ENCODE results near the gene CDC42BPB.

CDC42BPB gene, protein sequence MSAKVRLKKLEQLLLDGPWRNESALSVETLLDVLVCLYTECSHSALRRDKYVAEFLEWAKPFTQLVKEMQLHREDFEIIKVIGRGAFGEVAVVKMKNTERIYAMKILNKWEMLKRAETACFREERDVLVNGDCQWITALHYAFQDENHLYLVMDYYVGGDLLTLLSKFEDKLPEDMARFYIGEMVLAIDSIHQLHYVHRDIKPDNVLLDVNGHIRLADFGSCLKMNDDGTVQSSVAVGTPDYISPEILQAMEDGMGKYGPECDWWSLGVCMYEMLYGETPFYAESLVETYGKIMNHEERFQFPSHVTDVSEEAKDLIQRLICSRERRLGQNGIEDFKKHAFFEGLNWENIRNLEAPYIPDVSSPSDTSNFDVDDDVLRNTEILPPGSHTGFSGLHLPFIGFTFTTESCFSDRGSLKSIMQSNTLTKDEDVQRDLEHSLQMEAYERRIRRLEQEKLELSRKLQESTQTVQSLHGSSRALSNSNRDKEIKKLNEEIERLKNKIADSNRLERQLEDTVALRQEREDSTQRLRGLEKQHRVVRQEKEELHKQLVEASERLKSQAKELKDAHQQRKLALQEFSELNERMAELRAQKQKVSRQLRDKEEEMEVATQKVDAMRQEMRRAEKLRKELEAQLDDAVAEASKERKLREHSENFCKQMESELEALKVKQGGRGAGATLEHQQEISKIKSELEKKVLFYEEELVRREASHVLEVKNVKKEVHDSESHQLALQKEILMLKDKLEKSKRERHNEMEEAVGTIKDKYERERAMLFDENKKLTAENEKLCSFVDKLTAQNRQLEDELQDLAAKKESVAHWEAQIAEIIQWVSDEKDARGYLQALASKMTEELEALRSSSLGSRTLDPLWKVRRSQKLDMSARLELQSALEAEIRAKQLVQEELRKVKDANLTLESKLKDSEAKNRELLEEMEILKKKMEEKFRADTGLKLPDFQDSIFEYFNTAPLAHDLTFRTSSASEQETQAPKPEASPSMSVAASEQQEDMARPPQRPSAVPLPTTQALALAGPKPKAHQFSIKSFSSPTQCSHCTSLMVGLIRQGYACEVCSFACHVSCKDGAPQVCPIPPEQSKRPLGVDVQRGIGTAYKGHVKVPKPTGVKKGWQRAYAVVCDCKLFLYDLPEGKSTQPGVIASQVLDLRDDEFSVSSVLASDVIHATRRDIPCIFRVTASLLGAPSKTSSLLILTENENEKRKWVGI (N-terminal part only)
- long read RNA-seq, donor 1, partial matches to known transcripts: 5 of 6 reads
- long read RNA-seq, donor 1, other reads (novel, unspliced or antisense): 0 of 6 reads
- long read RNA-seq, donor 2: 0 reads
- long read RNA-seq, donor 3, full-length matches to known transcripts: 2 of 2 reads
- long read RNA-seq, donor 3, partial matches to known transcripts: 0 of 2 reads
- long read RNA-seq, donor 3, other reads (novel, unspliced or antisense): 0 of 2 reads
- long read RNA-seq, donor 4, partial matches to known transcripts: 29 of 31 reads
- long read RNA-seq, donor 4, other reads (novel, unspliced or antisense): 0 of 31 reads
- long read RNA-seq, donor 5, full-length matches to known transcripts: 1 of 1 reads
- long read RNA-seq, donor 5, partial matches to known transcripts: 0 of 1 reads
- long read RNA-seq, donor 5, other reads (novel, unspliced or antisense): 0 of 1 reads
- long read RNA-seq, donor 6, partial matches to known transcripts: 6 of 7 reads
- long read RNA-seq, donor 6, other reads (novel, unspliced or antisense): 0 of 7 reads
- long read RNA-seq, donor 7: 0 reads
- long read RNA-seq, donor 8, full-length matches to known transcripts: 4 of 11 reads
- long read RNA-seq, donor 8, partial matches to known transcripts: 7 of 11 reads
- long read RNA-seq, donor 8, other reads (novel, unspliced or antisense): 0 of 11 reads

DNA sequence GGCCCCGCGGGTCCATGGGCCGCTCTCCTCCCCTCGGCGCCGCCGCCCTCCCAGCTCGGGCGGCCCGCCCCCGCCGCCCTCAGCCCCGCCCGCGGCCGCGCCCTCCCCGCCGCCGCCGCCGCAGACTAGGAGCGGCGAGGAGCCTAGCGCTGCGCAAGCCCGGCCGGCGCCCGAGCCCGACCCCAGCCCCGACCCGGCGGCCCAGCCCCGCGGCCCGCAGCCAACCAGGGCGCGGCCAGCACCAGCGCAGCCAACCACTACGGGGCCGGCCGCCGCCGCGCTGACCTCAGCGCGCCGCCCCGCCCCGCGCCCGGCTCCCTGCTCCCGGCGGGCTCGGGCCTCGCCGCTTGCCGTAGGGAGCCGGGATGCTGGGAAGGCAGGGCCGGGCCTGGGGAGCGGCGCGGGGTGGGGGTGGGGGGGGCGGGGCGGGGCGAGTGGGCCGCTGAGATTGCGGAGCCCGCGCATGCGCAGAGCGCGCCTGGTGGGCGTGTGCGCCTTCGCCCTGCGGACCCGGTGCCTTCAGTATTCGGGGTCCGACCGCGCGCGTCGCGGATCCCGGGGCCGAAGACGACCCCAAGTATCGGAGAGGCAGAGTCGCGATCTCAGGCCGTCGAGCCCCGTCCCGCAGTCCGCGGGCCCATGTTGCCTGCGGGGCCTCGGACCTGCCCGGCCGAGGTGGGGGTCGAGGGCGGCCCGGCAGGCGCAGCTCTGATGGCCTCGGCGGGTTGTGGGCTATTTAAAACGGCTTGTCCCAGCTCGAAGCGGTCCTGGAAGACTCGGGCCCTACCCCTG lies at the start of gene CDC42BPB:
Gene CDC42BPB (minus strand): TSS at position 178 of the 792 bp plus-strand sequence. CDS start 376 bp downstream, outside the sequence.
- peak; percentile 97 for DNase-seq

DNA sequence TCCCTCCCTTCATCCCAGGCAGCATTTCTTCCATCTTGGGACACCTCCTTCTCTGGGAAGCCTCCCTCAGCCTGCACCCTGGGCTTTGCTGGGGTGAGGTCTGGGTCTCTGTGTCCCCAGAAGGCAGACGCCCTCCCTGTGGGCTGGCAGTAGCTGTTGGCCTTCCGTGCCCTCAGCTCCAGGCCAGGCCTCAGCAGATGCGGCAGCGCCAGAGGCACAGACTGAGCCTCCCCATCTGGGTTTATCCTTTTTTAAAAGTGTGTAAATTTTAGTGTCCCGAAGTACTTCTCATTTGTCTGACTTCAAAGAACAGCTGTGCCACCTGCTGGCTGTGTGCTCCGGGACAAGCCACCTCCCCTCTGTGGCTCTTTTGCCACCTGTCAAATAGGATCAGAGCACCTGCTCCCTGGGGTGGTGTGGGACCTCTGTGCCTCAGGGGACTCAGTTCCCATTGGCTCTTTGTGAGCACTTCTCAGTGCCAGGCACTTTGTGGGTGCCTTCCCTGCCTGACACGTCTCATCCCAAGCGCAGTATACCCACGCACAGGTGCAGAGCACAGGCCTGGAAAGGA lies 48.3 kb upstream of the CDC42BPB start:
- DNase-seq: no peak

DNA sequence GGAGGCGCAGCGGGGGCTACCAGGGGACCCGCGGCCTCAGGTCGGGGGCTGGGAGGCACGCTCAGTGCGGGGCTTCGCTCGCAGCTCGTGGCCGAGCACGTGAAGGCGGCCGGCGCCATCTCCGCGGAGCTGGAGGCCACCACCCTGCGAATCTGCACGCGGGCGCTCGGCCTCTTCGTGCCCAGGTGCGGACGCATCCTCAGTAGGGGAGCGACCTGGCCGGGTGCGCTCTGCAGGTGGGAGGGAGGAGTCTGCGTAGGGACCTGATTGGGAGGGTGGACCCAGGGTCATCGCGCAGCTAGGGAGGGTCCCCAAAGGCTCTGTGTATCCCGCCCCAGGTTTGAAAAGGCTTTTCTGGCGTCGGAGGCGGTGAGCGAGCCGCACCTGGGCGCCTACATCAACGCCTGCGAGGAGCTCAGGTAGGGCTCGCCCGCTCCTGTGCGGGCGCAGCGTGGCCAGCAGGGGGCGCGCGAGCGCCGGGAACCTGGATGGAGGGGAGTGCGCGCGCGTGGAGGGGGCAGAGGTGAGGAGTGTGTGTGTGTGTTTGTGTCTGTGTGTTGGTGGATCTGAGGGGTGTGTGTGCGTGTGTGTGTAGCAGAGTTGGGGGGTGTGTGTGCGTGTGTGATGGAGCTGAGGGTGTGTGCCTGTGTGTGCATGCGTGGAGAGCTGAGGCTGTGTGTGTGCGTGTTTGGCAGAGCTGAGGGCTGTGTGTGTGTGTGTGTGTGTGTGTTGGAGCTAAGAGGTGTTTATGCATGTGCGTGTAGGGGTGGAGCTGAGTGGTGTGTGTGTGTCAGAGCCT lies 47.5 kb upstream of the CDC42BPB start:
- DNase-seq: peak; percentile 87

DNA sequence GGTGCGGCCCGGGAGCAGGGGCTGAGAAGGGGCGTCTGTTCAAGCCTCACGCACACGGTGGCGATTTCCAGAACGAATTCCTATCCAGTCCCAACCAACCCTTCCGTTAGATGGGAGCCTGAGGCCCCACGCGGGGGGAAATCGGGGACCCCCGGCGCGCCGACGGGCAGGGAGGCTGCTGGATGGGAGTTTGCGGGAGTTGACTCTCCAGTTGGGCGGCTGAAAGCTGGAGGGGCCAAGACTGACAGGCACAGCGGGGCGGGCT lies 47.0 kb upstream of the CDC42BPB start:
- DNase-seq: no peak

DNA sequence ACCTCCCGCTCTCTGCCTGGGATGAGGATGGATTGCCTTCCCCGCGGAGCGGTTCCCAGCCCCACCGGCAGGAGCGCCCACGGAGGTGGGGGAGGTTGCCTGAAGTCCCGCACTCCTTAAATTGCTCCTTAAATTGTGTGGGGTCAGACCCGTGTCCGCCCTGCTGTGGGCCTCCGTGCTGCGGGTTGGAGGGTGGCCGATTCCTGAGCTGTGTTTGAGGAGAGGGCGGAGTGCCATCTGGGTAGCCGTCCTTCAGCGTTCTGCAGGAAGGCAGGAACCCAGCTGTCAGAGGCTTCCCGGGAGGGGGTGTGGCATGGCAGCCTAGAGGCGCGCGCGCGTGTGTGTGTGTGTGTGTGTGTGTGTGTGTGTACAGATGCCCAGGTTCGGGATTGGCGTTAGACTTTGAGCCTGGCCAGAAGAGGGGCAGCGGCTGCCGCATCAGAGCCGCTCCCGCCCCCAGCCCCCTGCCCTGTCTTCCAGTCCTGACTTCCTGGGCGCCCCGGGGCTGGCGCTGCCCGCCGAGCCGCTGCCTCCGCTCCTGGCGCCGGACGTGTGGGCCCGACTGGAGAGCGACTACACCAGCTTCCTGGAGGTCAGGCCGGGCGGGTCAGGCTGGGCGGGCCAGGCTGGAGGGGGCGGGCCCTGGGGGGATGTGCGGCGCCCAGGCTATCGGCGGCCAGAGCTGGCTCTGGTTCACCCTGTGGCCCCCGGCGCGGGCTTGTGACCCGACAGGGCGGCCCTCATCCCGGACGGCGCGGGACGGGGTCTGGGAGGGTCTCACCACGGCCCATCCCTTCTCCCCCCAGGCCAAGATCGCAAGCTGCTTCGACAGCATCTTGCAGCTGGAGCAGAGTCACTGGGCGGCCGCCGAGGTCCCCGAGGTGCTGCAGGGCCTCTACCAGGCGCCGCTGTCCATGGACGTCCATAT lies 46.4 kb upstream of the CDC42BPB start:
- DNase-seq: peak; percentile 75

DNA sequence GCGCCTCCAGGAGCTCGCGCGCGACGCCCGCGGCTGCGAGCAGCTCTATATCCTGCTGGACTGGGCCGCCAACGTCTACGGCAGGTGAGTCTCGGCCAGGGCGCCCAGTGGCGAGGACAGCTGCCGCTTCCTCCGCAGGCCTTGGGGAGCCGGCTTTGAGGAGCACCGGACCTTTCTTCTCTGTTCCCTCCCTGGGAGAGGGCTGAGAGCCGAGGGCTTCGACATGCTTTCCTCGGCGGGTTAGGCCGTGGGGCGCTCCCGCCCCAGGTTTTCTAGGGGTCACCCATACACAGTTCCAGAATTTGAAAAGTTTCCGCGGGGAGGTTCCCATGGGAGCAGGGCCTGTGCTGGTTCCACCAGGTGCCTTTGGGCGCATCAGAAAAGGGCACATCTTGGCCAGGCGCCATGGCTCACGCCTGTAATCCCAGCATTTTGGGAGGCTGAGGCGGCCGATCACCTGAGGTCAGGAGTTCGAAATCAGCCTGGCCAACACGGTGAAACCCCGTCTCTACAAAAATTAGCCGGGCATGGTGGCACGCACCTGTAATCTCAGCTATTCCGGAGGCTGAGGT lies 45.4 kb upstream of the CDC42BPB start:
- no peak for DNase-seq

DNA sequence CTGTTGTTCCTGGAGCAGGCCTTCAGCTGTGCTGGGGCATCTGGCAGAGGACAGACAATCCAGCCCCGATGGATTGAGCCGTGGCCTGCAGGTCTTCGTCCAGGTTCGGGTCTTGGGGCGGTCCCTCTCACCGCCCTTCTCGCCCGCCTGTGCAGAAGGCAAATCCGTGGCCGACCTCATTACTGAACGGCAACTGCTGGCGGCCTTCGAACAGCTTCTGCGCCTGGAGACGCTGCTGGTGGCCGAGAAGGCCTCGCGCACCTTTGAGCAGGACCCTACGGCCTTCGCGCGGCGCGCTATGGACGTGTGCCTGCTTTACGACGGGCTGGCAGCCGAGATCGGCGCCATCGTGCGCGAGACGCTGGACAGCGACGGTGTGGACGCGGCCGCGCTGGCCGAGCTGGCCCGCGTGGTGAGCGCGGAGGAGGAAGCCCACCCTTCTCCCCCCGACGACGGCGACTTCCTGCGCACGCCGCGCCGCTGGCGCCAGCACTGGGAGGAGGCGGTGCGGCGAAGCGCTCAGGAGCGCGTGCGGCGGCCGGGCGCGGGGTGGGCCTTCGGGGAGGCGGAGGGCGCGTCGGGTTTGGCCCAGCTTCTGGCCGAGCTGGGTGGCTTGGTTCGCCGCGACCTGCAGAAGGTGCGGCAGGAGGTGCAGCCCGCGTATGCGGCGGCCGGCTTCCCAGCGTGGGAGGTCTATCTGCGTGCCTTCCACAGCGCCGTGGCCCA lies 44.8 kb upstream of the CDC42BPB start:
- DNase-seq: peak; percentile 68

DNA sequence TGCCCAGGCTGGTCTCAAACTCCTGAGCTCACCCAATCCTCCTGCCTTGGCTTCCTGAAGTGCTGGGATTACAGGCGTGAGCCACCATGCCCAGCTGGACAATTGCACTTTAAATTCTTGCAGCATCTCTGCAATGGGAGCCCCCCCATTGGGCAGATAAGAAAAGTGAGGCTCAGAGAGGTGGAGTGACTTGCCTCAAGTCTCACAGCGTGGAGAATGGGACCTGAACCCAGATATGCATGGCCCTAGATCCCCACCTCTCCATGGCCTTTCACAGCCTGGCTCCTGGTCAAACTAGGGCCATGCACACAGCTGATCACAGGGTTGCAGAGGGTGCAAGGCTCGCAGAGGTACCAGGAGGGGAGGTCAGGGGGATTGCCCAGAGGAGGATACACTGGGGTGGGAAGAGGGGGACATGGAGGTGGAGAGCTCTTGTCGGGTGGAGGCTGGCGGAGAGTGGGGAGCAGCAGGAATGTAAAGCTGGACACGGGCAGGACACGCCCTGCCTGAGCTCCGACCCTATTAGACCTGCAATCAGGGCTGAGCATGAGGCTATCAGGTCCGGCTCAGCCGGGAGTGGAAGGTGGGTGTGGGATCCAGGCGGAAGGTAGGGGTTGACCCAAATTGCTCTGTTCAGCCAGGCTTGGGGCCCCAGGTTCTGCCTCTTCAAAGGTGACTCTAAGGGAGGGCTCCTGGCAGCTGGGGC lies 44.1 kb upstream of the CDC42BPB start:
- no peak for DNase-seq

DNA sequence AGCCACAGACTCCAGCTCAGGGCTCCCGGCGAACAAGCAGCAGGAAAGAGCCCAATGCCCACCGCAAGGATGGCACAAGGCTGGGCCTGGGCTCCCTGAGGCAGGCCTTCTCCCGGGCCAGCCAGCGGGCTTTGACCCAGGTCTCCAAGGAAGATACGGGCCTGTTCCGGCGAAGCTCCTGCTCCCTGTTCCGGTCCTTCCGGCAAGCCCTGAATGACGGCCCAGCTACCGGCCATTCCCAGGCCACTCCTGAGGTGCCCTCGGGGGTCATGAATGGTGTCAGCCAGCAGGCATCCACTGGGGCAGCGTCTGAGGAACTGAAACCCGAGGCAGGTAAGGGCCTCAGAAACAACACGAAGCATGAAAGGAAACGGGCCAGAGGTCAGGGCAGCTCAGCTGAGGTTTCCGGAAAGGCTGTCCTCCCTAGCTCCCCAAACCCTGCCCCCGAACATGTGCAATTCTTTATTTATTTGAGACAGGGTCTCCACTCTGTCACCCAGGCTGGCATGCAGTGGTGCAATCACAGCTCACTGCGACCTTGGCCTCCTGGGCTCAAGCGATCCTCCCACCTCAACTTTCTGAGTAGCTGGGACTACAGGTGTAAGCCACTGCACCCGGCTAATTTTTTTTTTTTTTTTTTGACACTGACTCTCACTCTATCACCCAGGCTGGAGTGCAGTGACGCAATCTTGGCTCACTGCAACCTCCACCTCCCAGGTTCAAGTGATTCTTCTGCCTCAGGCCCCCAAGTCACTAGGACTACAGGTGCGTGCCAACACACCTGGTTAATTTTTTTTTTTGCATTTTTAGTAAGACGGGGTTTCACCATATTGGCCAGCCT lies 43.2 kb upstream of the CDC42BPB start:
- DNase-seq: no peak

DNA sequence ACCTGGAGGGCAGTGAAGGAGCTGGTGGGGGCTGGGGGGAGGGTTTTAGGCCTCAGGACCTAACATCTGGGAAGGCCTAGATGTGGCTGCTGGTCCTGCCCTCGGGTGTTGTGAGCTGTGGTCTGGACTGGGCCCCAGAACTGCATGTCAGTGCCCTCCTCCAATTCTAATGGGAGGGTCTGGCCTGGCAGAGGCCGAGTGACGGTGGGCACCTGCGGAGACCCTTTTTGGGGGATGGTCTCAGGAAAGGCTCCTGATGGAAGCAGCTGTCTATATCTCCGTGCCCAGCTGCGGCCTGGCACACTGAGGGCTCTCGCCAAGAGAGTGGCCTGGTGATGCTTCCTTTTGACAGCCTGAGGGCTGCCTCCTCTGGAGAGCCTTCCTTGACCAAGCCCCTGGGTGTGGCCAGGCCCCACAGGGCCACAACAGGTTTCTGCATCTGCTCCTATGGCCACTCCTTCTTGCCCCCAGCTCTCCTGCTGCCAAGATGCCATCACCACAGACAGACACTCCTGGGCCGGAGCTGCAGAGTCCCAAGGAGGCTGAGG lies 42.5 kb upstream of the CDC42BPB start:
- DNase-seq: no peak

DNA sequence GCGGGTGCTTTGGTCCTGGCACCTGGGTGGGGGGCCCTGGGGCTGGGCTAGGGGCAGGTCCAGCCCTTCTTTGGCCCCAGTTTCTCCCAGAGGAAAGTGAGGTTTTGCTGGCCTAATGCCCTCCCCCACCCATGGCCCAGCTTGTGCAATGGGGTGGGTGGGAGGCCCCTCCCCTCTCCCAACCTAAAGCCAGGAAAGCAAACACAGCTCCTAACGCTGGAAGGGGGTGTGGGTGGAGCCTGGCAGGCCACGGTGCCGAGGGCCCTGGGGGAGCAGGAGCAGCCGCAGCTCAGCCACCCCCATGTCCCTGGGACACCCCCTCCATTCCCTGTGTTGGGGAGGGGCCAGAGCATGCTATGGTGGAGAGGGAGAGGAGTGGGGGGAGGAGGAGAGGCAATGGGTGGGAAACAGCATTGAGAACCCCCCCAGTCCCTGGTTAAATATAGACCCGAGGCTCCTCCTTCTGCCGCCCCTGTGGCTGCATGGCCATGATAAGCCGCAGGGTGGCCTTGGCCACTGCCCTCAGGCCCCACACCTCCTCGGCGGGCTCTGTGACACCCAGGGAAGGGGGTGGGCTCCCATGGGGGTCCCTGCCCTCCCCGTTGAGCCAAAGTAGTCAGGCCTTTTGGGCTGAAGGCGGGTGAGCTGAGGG lies 41.9 kb upstream of the CDC42BPB start:
- no peak for DNase-seq

DNA sequence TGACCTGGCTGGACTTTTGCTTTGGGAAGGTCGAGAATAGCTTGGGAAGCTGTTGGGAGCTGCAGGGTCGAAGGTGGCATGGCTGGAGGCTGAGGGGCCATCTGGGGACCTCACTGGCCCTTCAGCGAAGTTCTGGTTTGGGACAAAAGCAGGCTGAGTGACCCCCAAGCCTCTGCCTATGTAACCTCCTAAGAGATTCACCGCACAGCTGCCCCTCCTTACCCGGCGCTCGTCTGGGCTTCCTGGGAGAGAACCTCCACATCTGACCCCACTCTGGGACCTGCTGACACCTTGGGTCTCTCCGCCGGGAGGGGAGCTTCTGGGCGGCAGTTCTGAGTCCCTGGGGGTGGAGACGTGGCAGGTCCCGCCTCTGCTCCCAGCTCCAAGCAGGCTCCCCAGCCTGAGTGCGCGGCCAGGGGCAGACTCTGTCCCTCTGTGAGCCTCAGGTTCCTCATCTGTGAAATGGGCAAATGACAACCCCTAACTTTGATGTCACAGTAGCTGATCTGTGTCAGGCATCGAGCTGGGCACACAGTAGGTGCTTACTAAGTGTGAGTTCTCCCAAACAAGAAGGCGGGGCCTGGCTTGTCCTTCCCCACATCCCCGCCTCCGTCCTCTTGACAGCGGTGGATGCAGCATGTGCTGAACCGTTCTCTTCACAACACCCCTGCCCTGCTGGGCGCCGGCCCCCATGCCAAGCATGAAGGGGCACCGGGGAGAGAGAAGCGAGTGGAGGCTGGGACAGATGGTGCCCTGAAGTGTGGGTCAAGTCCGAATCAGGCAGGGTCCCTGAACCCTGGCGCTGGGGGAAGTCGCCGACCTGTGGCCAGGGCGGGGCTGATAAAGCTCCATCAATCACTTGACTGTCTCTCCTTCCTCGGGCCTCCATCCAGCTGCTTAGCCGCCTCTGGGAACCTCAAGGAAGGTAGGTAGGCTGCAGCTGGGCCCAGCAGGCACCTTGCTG lies 40.9 kb upstream of the CDC42BPB start:
- no peak for DNase-seq

DNA sequence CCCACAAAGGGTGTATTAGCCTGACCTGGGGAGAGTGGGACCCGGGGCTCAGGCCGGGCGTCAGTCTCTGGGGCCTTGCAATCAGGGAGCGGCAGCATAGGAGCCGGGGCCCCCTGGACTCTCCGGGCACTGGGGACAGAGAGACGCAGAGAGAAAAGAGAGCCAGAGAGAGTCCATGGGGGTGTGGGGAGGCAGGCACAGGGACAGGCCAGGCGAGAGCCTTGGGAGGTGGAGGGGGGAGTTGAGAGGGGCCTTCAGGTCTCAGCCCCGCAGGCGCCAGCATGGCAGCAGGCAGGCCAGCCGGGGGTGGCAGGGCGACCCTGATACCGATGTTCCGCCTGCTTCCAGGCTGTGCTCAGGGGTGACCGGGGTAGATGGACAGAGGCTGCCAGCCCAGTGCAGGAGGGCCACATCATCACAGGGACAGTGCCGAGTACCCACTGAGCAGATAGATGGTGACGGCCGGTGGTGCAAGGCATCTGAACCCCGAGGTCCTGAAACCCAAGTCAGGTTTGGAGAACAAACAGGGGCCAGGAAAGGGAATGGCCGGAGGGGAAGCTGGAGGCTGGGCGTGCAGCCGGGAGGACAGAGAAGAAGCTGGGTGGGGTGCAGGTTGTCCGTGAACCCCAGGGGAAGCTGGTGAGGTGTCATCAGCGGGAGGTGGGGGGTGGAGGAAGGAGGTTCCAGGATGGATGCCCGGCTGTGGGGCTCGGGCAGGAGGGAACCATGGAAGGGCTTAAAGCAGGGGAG lies 40.1 kb upstream of the CDC42BPB start:
- DNase-seq: no peak

Data from right kidney (tissue), 9 donors.